ENCODE measurements around the gene PCDH1. TPM values are rescaled to one million over a fixed set of nuclear protein-coding genes. Genes with fewer than 3 reads are reported as not detected.

The PCDH1 gene
- total and polyA plus RNA-seq, 2 of the 8 experiments (the other 6 are each of a cell fraction or from before 2014, with no cell fraction given), result 101 to 102 TPM

DNA sequence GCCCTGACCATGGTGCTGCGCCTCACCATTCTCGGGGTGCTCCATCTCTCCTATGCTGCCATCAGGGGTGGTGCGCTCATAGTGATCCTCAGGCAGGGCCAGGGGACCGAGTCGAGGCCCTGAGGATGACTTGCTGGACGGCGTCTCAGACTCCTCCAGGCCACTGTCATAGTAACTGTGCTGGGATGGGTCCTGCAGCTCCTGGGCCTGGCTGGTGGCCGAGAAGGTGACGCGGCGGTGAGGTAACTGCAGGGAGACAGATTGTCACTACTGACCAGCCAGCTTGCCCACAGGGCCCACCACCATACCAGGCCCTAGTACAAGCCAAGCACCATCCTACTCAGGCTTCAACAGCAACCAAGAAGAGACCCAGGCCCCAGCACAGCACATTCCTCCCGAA lies 21.0 kb downstream of the PCDH1 start (continued):
- TF ChIP-seq USF2 (IDR thresholded peaks at IDR 0.05; ENCODE audit: low read length) (no peak), CTCF (IDR thresholded peaks at IDR 0.05; ENCODE audit: control extremely low read depth in 1 of 3, insufficient read depth in 1 of 3, low read depth in 1 of 3, low read length in 3 of 3) (no peak), CHD2 (IDR thresholded peaks at IDR 0.05; ENCODE audit: low read length) (no peak), CBX5 (IDR thresholded peaks at IDR 0.05; ENCODE audit: low read depth, low read length) (no peak), POU5F1 (IDR thresholded peaks at IDR 0.05; ENCODE audit: low read depth, low read length) (no peak)

All from H1 (cell line).